Erythroblast (primary cell): ENCODE results near the gene SLC25A45.
"Not testable (repeated sequence)": the region's sequence is repeated elsewhere in the genome, so short reads cannot be mapped to it uniquely, and the experiment has no call there.

ENCODE experiments used
- DNase-seq, 2 experiments: peaks; one replicate each; lab custom pipeline; 2025; lab: John Stamatoyannopoulos, UW
- GATA1 ChIP-seq: IDR thresholded peaks from 2 replicates; pipeline ENCODE4 v1.6.1; 2011; ENCODE audit warnings: low read depth, mild to moderate bottlenecking, control low read depth, low read length, moderate library complexity
- POLR2A ChIP-seq: IDR thresholded peaks from 2 replicates; pipeline ENCODE4 v1.6.1; 2011; ENCODE audit warnings: mild to moderate bottlenecking, low read length

Gene SLC25A45

GRCh38 chr11:65418431-65418680, 35.9 kb upstream of the SLC25A45 start:
- TF ChIP-seq POLR2A: no peak
- no peak for TF ChIP-seq GATA1
- peak; percentile 73 to 86 for DNase-seq

GRCh38 chr11:65417702-65418430, 35.4 kb upstream of the SLC25A45 start:
- no peak for TF ChIP-seq GATA1
- no peak for TF ChIP-seq POLR2A
- peak; percentile 55 to 77 for DNase-seq

DNA sequence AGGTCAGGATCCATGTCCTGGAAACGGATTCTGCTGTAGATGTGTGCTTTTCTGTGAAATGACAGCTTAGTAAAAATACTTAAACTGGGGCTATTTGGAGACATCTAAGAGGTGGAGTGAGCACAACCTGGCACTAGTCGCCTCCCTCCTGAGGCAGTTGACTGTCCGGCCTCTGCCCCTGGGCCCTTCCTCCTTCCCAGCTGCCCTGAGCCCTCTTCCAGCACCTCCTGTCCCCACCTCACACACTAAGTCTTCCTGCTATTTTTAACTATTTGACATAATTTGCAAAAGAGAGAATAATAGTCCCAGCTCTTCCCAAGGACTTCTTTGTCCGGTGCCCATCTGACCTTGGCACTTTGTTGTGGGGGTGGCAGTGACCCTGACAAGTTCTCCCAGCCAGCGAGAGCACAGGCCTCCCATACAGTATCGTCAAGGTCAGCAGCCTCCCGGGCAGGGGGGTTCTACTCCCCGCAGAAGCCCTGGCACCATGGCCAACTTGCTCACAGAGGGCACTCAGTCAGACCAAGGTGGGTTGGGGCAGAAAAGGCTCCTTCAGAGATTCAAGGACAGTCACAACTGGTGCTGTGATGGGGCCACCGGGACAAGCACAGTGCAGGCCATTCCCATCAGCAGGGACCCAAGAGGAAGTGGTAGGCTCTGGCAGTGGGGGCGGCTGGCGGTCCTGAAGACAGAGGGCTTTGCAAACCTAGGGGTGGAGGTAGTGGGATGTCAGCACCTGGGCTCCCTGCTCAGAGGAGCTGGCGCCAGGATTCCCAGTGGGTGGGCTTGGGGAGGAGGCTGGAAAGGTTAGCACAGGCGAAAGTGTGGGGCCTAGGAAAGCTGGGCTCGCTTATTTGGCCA, 34.6 kb upstream of the SLC25A45 start:
- peak; percentile 50 to 70 for DNase-seq
- TF ChIP-seq POLR2A (no peak), GATA1 (no peak)

GRCh38 chr11:65416341-65416824, 33.9 kb upstream of the SLC25A45 start:
- peak; percentile 90 to 96 for DNase-seq
- TF ChIP-seq POLR2A (peak; percentile 56), GATA1 (no peak)

DNA sequence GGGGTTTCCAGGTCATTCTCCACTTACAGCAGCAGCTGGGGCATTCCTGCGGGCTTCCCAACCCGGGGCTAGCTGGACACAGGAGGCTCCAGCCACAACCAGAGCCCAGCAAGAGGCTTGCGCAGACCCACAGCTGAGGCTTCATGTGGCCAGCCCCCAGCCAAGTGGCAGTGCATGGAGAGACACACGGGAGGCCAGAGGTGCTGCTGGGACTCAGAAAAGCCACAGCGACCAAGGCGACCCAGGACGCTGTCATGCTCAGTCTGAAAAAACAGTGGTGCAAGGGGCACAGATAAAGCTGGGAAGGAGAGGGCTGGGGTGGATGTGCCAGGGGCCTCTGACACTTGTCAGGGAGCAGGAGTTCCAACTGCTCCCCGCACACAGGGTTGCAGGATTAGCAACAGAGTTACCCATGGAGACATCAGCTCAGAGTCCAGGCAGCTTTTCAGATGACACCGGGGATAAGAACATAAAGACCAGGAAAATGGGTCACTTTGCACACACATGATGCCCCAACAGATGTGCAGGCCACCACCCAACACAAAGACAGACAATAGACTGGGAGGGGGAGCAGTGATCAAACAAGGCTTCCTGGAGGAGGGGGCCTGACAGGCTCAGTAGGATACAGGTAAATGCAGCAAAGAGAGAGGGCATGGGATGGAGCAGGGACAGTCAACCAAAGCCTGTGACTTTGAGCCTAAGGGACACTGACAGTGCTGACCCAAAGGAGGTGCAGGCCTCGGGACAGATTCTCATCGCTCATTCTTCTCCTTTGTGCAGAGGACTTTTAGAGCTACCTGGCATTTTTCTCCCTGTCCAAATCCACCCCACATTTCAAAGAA, 33.3 kb upstream of the SLC25A45 start:
- no peak for TF ChIP-seq GATA1
- no peak for TF ChIP-seq POLR2A
- no peak for DNase-seq

GRCh38 chr11:65414776-65415498, 32.5 kb upstream of the SLC25A45 start:
- no peak for TF ChIP-seq POLR2A
- DNase-seq: no peak

DNA sequence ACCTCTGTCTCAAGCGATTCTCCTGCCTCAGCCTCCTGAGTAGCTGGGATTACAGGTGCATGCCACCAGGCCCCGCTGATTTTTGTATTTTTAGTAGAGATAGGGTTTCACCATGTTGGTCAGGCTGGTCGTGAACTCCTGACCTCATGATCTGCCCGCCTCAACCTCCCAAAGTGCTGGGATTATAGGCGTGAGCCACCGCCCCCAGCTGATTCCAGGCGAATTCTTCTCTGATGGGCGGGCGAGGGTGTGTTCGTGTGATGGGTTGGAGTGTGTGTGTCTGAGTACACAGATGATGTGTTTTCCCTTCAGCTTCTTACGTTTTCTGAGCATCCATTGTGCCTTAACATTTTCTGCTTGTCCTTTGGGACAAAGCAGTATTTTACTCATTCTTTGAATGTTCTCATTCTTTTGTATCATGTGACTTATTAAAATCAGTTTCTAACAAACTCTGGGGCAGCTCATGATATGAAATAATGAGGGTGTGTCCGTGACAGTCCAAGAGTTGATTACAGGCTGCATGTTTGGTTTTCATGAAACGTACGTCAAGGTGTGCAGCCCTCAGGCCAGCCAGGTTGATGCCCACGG, 30.7 kb upstream of the SLC25A45 start:
- not testable (repeated sequence) for DNase-seq

GRCh38 chr11:65412271-65413076, 30.0 kb upstream of the SLC25A45 start:
- no peak for DNase-seq
- TF ChIP-seq GATA1 (no peak), POLR2A (no peak)

GRCh38 chr11:65411681-65412070, 29.2 kb upstream of the SLC25A45 start:
- no peak for TF ChIP-seq GATA1
- TF ChIP-seq POLR2A: no peak
- no peak for DNase-seq

DNA sequence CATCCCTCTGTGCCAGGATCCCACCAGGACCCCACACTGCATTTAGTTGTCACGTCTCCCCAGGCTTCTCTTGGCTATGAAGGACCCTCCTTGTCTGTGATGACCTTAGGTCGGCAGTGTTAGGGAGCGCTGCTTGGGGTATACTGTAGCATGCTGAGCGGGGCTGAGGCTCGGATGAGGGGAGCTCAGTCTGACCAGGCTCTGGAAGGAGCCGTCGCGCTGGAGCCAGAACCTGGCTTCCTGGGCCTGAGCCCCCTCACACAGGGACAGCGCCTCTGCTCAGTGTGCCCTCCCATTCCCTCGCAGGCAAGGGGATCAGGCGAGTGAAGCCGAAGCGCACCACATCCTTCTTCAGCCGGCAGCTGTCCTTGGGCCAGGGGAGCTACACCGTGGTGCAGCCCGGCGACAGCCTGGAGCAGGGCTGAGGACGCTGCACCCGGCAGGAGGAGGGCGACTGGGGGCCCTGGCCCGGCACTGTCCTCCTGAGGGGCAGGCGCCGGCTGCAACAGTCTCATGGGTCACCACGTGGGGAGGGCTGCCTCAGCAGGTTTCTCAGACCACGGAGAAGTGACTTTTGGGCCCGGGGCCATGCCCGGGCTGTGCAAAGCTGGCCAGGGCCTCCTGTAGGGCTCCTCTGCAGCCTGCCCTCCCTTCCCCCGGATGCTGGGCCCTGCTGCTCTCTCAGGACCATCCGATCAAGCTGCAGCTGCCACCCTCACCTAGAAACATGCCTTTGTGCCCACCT, 28.7 kb upstream of the SLC25A45 start:
- TF ChIP-seq GATA1: no peak
- peak; percentile 11 for TF ChIP-seq POLR2A
- DNase-seq: no peak

DNA sequence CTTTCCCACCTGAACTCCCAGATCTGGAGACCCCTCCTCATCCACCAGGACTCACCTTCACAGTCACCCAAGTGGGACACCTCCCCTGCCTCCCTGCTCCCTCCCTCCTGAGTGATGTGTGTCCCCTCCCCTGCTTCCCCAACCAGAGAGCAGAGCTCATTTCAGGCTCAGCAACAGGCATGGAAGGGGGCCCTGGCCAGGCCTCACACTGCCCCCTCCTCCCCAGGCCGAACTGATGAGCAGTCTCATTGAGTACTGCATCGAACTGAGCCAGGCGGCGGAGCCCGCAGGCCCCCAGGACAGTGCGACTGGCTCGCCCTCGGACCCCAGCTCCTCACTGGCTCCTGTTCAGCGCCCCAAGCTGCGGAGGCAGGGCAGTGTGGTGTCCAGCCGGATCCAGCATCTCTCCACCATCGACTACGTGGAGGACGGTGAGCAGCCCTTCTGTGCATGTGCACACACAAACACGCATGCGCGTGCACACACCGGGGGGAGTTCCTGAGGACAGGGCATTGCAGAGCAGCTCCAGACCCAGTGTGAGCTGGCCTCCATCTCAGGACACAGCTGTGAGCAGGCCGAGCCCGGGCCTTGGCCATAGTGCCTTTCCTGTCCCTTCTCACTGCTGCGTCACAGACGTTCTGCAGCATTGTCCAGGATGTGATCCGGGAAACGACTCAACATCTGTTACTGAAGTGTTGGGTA, 22.3 kb upstream of the SLC25A45 start:
- no peak for DNase-seq
- TF ChIP-seq GATA1: no peak
- no peak for TF ChIP-seq POLR2A
